ENCODE measurements around the gene DHDDS. TPM values are rescaled to one million over a fixed set of nuclear protein-coding genes. Genes with fewer than 3 reads are reported as not detected.
A peak's percentile ranks its signal among the peaks of the same experiment; 100 is the strongest.

The DHDDS gene
- total RNA-seq, 1 donor from 2014 or later, result 141 TPM

- peak; percentile 91 for DNase-seq (ENCODE audit: low spot score)
Observed at GRCh38 chr1:26417111-26417759, 14.9 kb upstream of the DHDDS start.

DNA sequence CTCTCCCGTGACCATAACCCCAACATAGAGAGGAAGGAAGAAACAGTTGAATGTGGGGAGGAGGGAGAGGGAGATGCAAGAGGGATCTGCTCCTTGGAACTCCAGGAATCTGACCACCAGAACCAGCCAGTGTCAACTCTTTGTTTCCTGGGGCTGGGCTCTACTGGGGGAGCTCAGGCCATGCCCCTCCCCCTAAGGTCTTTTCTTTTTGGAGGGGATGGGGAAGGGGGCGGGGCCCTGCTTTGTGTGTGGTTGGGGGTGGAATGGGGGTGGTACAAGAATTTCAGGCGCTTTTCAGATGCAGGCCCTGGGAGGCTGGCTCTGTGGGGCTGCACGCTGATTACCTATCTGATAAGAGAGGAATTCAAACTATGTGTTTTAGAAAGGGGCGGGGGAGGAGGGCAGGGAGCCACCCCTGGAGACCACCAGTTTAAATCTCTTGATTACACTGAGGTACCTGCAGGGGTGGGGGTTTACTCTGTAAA is 13.2 kb upstream of the DHDDS start:
- DNase-seq (ENCODE audit: low spot score), result peak; percentile 55

DNA sequence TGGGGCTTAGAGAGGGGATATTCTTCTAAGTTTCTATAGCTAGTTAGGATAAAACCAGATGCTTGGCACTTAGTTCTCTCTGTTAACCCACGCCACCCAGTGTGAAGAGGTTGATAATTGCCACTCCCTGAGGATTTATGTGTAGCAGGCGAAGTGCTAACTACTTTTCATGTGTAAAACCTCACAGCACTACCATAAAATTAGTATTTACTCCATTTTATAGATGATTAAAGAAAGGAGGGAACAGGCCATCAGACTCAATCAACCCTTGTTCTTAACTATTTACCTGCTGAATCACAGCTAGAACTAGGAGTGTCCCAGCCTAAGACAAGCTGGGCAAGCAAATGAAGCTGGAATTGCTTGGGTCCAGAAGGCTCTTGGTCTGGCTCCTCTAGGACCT is 12.6 kb upstream of the DHDDS start:
- DNase-seq (ENCODE audit: low spot score), result no peak

DNA sequence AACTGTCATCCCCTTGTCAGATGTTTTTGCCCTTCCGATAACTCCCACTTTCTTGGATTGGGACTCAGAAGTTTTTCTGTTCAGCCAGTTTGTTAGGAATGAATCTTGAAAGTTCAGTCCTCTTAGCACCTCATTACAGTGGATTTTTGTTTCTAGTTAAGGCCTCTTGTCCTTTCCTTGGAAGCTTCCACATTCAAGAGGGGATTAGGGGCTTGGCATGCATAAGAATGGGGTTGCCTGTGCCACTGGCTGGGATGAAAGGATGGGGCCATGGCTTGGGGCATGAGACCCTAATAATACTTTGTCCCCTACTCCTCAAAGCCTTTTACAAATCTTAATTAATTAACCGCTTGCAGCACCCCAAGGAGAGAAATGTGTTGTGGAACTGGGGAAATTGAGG is 2.4 kb upstream of the DHDDS start:
- DNase-seq (ENCODE audit: low spot score), result no peak

- no peak for DNase-seq (ENCODE audit: low spot score)
Observed at GRCh38 chr1:26432793-26433192, 672 bp downstream of the DHDDS start.

DNA sequence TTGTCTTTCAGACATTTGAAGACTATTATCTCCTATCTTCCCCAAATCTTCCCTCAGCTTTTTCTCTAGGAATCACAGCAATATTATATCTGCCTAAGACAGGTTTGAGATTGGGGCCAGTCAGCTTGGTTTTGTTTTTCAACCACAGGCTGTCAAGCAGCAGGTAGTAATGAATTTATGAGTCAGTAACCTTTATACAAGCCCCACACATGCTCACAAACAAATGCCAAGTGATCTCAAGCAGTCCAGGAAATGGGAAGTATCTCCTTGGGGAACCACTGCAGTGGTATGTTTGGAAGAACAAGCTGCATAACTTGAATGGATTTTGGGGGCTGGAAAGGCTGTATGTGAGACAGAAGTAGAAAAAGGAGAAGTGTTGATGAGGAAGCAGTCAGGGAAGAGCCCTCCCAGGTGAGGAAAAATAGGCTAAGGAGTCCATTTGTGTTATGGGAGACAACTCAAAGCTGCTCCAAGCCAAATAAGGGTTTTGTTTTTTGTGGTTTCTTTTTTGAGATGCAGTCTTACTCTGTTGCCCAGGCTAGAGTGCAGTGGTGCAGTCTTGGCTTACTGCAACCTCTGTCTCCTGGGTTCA is 2.1 kb downstream of the DHDDS start:
- DNase-seq (ENCODE audit: low spot score), result no peak

DNA sequence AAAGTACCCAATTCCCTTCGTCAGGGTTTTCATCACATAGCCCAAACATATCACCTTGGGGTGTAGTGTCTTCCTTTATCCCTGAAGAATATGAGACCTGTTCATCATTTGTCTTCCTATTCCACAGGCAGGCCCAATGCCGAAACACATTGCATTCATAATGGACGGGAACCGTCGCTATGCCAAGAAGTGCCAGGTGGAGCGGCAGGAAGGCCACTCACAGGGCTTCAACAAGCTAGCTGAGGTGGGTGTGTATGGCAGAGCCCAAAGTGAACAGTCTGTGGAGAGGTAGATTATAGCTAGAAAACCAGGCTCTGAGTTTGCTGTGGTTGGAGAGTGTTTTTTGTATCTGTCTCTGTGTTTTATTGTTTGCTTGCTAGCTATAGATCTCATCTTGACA is 5.9 kb downstream of the DHDDS start:
- no peak for DNase-seq (ENCODE audit: low spot score)

GRCh38 chr1:26440259-26440658 is 8.1 kb downstream of the DHDDS start:
- DNase-seq (ENCODE audit: low spot score), result no peak

- DNase-seq (ENCODE audit: low spot score), result no peak
Observed at GRCh38 chr1:26449868-26450267, 17.7 kb downstream of the DHDDS start.

DNA sequence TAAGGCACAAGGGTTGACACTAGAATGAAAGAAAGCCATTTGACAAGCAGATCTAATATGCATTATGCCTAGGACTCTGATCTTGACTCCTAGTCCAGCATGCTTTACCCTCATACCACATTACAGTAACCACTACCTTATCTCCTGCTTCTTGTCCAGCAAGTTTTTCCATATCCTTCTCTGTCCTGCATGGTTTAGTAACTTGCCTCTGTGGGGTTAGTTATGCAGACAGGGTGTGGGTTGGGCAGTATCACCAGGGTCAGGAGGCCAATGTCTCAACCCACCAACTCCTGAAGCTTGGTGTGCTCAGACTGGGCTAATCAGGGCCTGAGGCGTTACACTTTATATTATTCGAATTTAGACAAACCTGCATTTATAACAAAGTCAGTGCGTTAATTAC is 18.8 kb downstream of the DHDDS start:
- no peak for DNase-seq (ENCODE audit: low spot score)

DNA sequence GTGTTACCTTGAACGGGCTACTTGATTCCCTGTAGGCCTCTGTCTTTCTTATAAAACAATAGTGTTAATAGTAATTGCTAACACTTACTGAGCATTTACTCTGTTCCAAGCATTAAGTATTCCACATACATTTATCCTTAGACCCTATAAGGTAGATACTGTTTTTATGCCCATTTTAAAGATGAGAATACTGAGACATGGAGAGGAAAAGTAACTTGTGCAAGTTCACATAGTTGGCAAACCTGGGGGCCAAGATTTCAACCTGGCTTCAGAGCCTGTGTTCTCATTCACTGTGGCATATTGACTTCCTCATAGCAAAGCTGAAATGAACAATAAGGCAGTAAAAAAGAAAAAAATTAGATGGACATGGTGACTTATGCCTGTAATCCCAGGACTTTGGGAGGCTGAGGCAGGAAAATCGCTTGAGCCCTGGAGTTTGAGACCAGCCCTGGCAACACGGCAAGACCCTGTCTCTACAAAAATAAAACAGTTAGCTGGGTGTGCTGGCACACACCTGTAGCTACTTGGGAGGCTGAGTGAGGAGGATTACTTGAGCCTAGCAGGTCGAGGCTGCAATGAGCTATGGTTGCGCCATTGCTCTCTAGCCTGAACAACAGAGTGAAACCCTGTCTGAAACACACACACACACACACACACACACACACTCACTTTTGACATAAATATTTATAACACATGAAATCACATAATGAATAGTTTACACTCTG is 20.5 kb downstream of the DHDDS start:
- DNase-seq (ENCODE audit: low spot score), result no peak

DNA sequence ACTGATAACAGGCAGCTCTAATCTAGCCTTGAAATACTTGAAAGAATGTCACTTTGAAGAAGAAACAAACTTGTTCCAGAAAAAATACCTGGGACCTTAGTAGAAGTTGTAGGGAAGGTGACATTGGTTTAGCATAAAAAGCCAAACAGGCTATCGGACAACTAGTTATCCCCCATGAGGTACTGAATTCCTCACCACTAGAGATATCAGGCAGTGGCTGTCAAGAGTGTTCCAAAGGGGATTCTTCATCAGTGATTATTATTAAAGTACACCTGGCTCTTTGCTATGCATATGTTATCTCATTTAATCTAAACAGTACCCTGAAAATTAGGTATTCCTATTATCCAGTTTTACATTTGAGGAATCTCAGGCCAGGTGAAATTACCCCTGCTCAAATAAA is 27.0 kb downstream of the DHDDS start:
- no peak for DNase-seq (ENCODE audit: low spot score)

DNA sequence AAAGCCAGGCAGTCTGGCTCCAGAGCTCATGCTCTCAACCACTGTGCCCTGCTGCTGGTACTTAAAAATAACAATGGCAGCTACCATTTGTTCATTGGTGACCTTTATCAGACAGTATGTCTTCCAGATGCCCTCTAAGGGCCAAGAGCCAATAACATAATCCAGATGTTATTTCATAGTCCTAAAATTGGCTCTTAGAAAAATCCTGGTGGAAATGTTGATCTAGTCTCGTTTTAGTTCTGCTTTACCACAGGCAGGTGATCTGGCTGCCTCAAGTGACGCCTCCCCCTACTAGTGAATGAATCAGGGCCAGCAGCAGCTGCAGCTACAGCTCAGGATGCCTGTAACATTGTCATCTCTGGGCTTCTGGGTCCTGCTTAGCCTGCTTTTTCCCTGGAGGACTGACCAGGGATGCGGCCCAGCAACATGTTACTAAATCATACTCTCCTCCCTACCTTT is 27.5 kb downstream of the DHDDS start:
- DNase-seq (ENCODE audit: low spot score), result no peak

GRCh38 chr1:26468911-26469310 is 36.8 kb downstream of the DHDDS start:
- DNase-seq (ENCODE audit: low spot score), result no peak

- no peak for DNase-seq (ENCODE audit: low spot score)
Observed at GRCh38 chr1:26469558-26469957, 37.4 kb downstream of the DHDDS start.

- DNase-seq (ENCODE audit: low spot score), result no peak
Observed at GRCh38 chr1:26470878-26471497, 38.9 kb downstream of the DHDDS start.

DNA sequence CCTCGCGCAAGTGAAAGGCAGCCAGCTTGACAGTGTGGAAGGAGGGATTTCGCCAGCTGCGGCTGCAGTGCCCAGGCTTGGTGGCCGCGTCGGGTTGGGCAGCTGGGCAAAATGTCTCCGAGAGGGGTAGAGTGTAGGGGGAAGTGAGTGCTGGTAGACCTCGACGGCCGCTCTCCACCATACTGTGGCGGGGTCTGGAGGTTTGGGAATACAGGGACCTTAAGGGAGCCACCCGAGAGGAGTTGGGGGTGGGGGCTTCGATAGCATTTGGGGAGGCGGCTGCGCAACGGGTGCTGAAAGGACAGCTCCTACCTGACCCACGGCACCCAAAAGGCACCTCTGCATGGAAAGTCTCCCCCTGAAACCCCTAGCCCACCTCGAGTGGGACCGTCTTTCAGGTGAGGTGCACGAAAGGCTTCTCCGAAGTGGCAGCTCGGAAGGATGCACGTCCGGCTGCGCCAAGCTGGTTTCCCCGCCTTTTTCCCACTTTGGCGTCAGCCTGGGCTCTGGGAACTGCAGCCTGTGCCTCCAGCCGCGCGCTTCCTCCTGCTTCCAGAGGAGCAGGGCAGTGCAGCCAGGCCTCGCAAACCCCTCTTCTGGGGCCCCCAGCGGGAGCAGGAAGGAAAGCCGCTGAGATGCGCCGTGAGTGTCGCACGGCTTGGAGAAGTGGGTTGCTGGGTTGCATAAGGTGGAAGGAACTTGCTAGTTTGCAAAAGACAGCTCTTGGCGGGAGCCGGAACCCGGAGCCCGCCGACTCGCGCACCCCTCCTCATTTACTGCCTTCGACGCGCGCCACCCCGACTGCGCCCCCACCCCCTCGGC is 39.6 kb downstream of the DHDDS start:
- peak; percentile 91 for DNase-seq (ENCODE audit: low spot score)

DNA sequence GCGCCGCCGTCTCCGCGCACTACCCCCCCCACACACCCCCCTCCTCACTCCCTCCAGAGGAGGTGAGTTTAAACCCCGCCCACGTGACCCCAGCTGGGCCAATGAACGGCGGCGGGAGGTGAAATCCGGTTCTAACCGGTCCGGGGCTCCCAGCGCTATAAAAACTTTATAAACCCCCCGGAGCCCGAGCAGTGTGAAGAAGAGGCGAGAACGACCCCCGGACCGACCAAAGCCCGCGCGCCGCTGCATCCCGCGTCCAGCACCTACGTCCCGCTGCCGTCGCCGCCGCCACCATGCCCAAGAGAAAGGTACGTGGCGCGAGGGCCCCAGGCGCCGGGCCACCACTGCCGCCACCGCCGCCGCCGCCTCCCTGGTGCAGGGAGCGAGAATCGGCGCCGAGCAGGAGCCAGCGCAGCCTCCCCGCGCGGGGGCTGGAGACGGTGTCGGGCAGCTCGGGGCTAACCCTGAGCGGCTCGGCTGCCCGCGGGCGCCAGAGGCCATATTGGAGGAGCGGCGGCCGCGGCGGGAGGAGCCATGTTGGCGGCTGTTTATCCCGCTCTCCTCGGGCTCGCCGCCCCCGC is 40.3 kb downstream of the DHDDS start, which contains the start of gene HMGN2:
Gene HMGN2, plus strand, starts transcription at position 121 of the 581 bp plus-strand sequence. Its CDS starts 173 bp downstream, at position 294.
- peak; percentile 93 for DNase-seq (ENCODE audit: low spot score)

- DNase-seq (ENCODE audit: low spot score), result peak; percentile 99
Observed at GRCh38 chr1:26472901-26473845, 41.1 kb downstream of the DHDDS start.
